SH-SY5Y (cell line): Measurements from ENCODE around the gene PRKG1.

Source experiments
- GATA2 ChIP-seq: IDR thresholded peaks from 2 replicates; pipeline ENCODE4 v1.6.1; 2011; ENCODE audit warnings: mild to moderate bottlenecking, low read depth, low read length
- GATA3 ChIP-seq: IDR thresholded peaks from 2 replicates; pipeline ENCODE4 v1.6.1; 2011; ENCODE audit warnings: low read depth, mild to moderate bottlenecking, low read length, moderate library complexity

GRCh38 chr10:52212062-52212461, 1137.8 kb downstream of the PRKG1 start:
- TF ChIP-seq GATA2 (no peak), GATA3 (no peak)
